ENCODE data around the gene SPRED3. TPM values are rescaled to one million over a fixed set of nuclear protein-coding genes. Genes with fewer than 3 reads are reported as not detected.

SPRED3 gene
- total RNA-seq, 2 experiments from 2014 or later: 0.09 to 3.0 TPM

- Histone ChIP-seq H2AFZ (ENCODE audit: low read length) (no peak overlapping the region), H3K9me3 (ENCODE audit: low read length) (no peaks in the 10 kb centered on the region), H4K20me1 (ENCODE audit: insufficient read depth, low read length) (no peaks in the 10 kb centered on the region), H3K4me3 (ENCODE audit: low read depth, low read length, poor library complexity, severe bottlenecking) (no peak overlapping the region), H3K27ac (ENCODE audit: low read depth, low read length, poor library complexity, severe bottlenecking) (no peak overlapping the region), H3K79me2 (ENCODE audit: insufficient read depth, low read depth, low read length) (no peaks in the 10 kb centered on the region), H3K4me1 (ENCODE audit: insufficient read depth, low read length, poor library complexity, severe bottlenecking) (no peaks in the 10 kb centered on the region), H3K9me2 (ENCODE audit: insufficient read depth, low read length) (no peaks in the 10 kb centered on the region), H3K4me2 (ENCODE audit: low read length) (no peak overlapping the region), H3K36me3 (ENCODE audit: insufficient read depth, low read length) (no peaks in the 10 kb centered on the region)
- no TSS peak for BruUV-seq (replicated peaks)
- TF ChIP-seq CTCF (conservative IDR thresholded peaks at IDR 0.05; ENCODE audit: low read length): no peak
- TF ChIP-seq EZH2phosphoT487 (IDR thresholded peaks at IDR 0.05; ENCODE audit: borderline replicate concordance, low read depth, low read length): no peak
- intact Hi-C loops (cut with micrococcal nuclease; ENCODE audit: unreplicated experiment): no loop called here
- ChIA-PET CTCF (ENCODE audit: unreplicated experiment) (no interaction called here), POLR2A (no interaction called here)
- no peak for DNase-seq (ENCODE audit: low spot score)
These were observed 40.7 kb downstream of the SPRED3 start for GRCh38 chr19:38429055-38429810.

- H3K9me3 ChIP-seq (ENCODE audit: low read length): no peaks in the 10 kb centered on the region
- ChIA-PET POLR2A (interaction anchor here (0.7 kb wide), 1 partner anchor 392 kb away, joined by 4 read pairs; no protein-coding TSS in a partner anchor), CTCF (ENCODE audit: unreplicated experiment) (no interaction called here)
- H3K36me3 ChIP-seq (ENCODE audit: insufficient read depth, low read length): no peaks in the 10 kb centered on the region
- H3K4me2 ChIP-seq (ENCODE audit: low read length): no peak overlapping the region
- H3K79me2 ChIP-seq (ENCODE audit: insufficient read depth, low read depth, low read length): no peaks in the 10 kb centered on the region
- H2AFZ ChIP-seq (ENCODE audit: low read length): no peak overlapping the region
- H3K4me1 ChIP-seq (ENCODE audit: insufficient read depth, low read length, poor library complexity, severe bottlenecking): no peaks in the 10 kb centered on the region
- DNase-seq (ENCODE audit: low spot score): no peak
- BruUV-seq (replicated peaks): no TSS peak
- intact Hi-C loops (cut with micrococcal nuclease; ENCODE audit: unreplicated experiment): no loop called here
- TF ChIP-seq EZH2phosphoT487 (IDR thresholded peaks at IDR 0.05; ENCODE audit: borderline replicate concordance, low read depth, low read length): no peak
- no peak for TF ChIP-seq CTCF (conservative IDR thresholded peaks at IDR 0.05; ENCODE audit: low read length)
- no peak overlapping the region for H3K4me3 ChIP-seq (ENCODE audit: low read depth, low read length, poor library complexity, severe bottlenecking)
- no peaks in the 10 kb centered on the region for H4K20me1 ChIP-seq (ENCODE audit: insufficient read depth, low read length)
- no peak overlapping the region for H3K27ac ChIP-seq (ENCODE audit: low read depth, low read length, poor library complexity, severe bottlenecking)
- H3K9me2 ChIP-seq (ENCODE audit: insufficient read depth, low read length): no peaks in the 10 kb centered on the region
These were observed 41.3 kb downstream of the SPRED3 start for GRCh38 chr19:38429811-38430156.

GRCh38 chr19:38430931-38431330 is 42.4 kb downstream of the SPRED3 start:
- POLR2A ChIA-PET: no interaction called here
- no peak overlapping the region for H2AFZ ChIP-seq (ENCODE audit: low read length)
- CTCF ChIA-PET (ENCODE audit: unreplicated experiment): no interaction called here
- BruUV-seq (replicated peaks): no TSS peak
- no peak overlapping the region for H3K4me2 ChIP-seq (ENCODE audit: low read length)
- no peaks in the 10 kb centered on the region for H4K20me1 ChIP-seq (ENCODE audit: insufficient read depth, low read length)
- no peaks in the 10 kb centered on the region for H3K9me2 ChIP-seq (ENCODE audit: insufficient read depth, low read length)
- no peaks in the 10 kb centered on the region for H3K79me2 ChIP-seq (ENCODE audit: insufficient read depth, low read depth, low read length)
- no peaks in the 10 kb centered on the region for H3K4me1 ChIP-seq (ENCODE audit: insufficient read depth, low read length, poor library complexity, severe bottlenecking)
- H3K27ac ChIP-seq (ENCODE audit: low read depth, low read length, poor library complexity, severe bottlenecking): no peak overlapping the region
- H3K4me3 ChIP-seq (ENCODE audit: low read depth, low read length, poor library complexity, severe bottlenecking): no peak overlapping the region
- no peaks in the 10 kb centered on the region for H3K36me3 ChIP-seq (ENCODE audit: insufficient read depth, low read length)
- no peak for DNase-seq (ENCODE audit: low spot score)
- H3K9me3 ChIP-seq (ENCODE audit: low read length): no peaks in the 10 kb centered on the region
- TF ChIP-seq EZH2phosphoT487 (IDR thresholded peaks at IDR 0.05; ENCODE audit: borderline replicate concordance, low read depth, low read length): no peak
- no peak for TF ChIP-seq CTCF (conservative IDR thresholded peaks at IDR 0.05; ENCODE audit: low read length)
- intact Hi-C loops (cut with micrococcal nuclease; ENCODE audit: unreplicated experiment): no loop called here

All from OCI-LY7 (cell line).